ENCODE measurements around the gene TXNDC16.

GRCh38 chr14:52547027-52547426 is 5.3 kb downstream of the TXNDC16 start:
- TF ChIP-seq ZNF274 (IDR thresholded peaks at IDR 0.05; ENCODE audit: low read depth, low read length) (no peak), YY1 (IDR thresholded peaks at IDR 0.05; ENCODE audit: insufficient read depth, insufficient read length) (no peak), SUZ12 (IDR thresholded peaks at IDR 0.05; ENCODE audit: extremely low read depth, insufficient read depth, insufficient read length) (no peak)
